Measurements from ENCODE around the gene IL17RD. TPM values are rescaled to one million over a fixed set of nuclear protein-coding genes. Genes with fewer than 3 reads are reported as not detected.

IL17RD gene
- total RNA-seq, 2 experiments from 2014 or later, result not detected

DNA sequence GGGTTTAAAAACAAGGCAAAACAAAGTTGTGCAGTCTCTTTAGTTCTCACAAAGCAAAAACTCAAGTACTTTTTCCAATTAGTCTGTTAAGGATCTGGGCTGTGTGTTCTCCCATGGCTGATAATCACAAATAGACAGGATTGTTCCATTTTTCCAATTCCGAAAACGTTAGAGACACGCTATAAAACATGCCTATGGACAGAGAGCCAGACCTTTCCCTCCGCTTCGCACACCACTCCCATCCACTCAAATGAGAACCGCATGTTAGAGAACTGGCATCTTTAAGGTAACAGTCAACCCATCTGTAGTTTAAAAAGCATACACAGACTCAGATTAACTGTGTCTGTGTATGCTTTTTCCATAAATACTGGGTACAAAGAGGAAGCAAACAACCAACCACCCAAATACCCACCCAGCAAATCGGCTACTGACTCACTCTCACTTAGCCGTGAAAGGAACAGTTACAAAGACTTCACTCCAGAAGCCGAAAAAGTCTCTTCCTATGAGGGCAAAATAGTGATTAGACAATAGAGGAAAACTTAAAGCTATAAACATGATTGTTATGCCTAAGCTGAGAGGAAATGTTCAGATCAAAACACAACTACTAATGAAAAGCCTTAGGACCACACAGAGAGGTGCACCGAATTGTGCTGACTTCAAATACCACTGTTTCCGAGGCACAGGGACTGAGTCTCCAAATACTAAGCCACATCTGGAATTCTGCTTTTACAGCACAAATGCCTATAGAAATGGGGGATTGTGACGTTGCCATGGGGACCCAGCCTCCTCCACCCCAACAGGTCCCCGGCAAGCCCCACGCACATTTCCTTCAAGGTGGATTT lies 36.1 kb downstream of the IL17RD start:
- ChIA-PET CTCF (no interaction called here), POLR2A (no interaction called here)
- no peak for ATAC-seq
- no peak for DNase-seq
- intact Hi-C loops (cut with micrococcal nuclease), result no loop called here
- Mint-ChIP-seq H3K27ac (no peak overlapping the region), H3K4me3 (no peak overlapping the region), H3K36me3 (ENCODE audit: low read depth) (no peaks in the 10 kb centered on the region), H3K27me3 (peaks cover 6% of the 10 kb centered on the region), H3K4me1 (ENCODE audit: low read depth) (no peaks in the 10 kb centered on the region), H3K9me3 (no peaks in the 10 kb centered on the region)
- TF ChIP-seq, protein P1, sequence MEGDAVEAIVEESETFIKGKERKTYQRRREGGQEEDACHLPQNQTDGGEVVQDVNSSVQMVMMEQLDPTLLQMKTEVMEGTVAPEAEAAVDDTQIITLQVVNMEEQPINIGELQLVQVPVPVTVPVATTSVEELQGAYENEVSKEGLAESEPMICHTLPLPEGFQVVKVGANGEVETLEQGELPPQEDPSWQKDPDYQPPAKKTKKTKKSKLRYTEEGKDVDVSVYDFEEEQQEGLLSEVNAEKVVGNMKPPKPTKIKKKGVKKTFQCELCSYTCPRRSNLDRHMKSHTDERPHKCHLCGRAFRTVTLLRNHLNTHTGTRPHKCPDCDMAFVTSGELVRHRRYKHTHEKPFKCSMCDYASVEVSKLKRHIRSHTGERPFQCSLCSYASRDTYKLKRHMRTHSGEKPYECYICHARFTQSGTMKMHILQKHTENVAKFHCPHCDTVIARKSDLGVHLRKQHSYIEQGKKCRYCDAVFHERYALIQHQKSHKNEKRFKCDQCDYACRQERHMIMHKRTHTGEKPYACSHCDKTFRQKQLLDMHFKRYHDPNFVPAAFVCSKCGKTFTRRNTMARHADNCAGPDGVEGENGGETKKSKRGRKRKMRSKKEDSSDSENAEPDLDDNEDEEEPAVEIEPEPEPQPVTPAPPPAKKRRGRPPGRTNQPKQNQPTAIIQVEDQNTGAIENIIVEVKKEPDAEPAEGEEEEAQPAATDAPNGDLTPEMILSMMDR (IDR thresholded peaks at IDR 0.05), result no peak

DNA sequence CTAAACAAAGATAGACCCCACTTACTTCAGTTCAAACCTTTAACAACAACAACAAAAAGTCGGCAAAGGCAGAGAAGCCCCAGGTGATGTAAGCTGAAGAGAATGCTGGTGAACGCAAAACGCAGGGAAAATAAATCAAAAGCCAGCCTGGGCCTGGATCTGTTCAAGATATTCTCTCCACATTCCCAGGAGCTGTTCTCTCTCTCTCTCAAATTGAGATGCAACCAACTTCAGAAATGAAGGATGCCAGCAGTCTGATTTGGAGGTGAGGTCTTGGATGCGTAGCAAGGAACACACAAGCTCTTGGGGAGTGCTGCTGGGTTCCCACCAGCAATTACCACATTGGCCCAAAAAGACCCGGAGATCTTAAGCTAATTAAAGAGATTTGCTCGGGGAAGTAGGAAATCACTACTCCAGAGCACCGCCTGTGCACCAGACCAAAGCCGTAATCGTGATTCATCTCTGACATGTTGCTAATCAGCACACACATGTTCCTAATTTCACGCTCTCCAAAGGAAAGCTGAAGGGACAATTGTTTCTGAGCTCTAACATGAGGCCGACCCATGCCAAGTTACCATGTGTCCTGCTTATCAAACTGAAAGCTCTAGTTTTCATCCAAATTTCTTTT lies 37.1 kb downstream of the IL17RD start:
- DNase-seq (no peak), ATAC-seq (no peak)
- Mint-ChIP-seq H3K4me1 (ENCODE audit: low read depth) (no peaks in the 10 kb centered on the region), H3K9me3 (no peaks in the 10 kb centered on the region), H3K27ac (no peak overlapping the region), H3K27me3 (peaks cover 6% of the 10 kb centered on the region), H3K36me3 (ENCODE audit: low read depth) (no peaks in the 10 kb centered on the region), H3K4me3 (no peak overlapping the region)
- POLR2A ChIA-PET, result no interaction called here
- TF ChIP-seq, protein P1 (IDR thresholded peaks at IDR 0.05), result no peak
- CTCF ChIA-PET, result interaction anchor here (0.8 kb wide), 1 partner anchor 46 kb away, joined by 3 read pairs; no protein-coding TSS in a partner anchor
- intact Hi-C loops (cut with micrococcal nuclease), result no loop called here

DNA sequence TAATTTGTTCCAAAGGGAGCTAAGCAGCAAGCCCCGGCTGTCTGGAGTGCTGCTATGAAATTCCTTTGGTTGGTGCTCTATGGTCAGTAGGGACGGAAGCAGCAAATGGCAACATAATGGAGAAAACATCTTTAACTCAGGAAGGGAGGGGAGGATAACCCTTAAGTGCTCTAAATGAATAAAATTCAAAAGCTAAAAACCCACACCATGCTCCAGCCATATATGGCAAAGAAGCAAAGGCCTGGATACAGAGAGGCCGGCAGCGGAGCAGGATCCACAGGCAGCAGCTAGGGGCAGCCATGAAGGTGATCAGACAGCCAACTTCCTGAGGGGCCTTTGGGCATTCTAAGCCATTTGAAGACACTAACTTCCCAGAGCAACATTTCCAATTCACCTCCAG lies 38.9 kb downstream of the IL17RD start:
- Mint-ChIP-seq H3K27me3 (peaks cover 8% of the 10 kb centered on the region), H3K4me3 (no peak overlapping the region), H3K4me1 (ENCODE audit: low read depth) (no peaks in the 10 kb centered on the region), H3K27ac (no peak overlapping the region), H3K36me3 (ENCODE audit: low read depth) (no peaks in the 10 kb centered on the region), H3K9me3 (no peaks in the 10 kb centered on the region)
- POLR2A ChIA-PET, result no interaction called here
- DNase-seq (no peak), ATAC-seq (no peak)
- TF ChIP-seq, protein P1 (IDR thresholded peaks at IDR 0.05), result no peak
- intact Hi-C loops (cut with micrococcal nuclease), result no loop called here
- CTCF ChIA-PET, result interaction anchor here (1.2 kb wide), 1 partner anchor 27 kb away, joined by 3 read pairs; no protein-coding TSS in a partner anchor

DNA sequence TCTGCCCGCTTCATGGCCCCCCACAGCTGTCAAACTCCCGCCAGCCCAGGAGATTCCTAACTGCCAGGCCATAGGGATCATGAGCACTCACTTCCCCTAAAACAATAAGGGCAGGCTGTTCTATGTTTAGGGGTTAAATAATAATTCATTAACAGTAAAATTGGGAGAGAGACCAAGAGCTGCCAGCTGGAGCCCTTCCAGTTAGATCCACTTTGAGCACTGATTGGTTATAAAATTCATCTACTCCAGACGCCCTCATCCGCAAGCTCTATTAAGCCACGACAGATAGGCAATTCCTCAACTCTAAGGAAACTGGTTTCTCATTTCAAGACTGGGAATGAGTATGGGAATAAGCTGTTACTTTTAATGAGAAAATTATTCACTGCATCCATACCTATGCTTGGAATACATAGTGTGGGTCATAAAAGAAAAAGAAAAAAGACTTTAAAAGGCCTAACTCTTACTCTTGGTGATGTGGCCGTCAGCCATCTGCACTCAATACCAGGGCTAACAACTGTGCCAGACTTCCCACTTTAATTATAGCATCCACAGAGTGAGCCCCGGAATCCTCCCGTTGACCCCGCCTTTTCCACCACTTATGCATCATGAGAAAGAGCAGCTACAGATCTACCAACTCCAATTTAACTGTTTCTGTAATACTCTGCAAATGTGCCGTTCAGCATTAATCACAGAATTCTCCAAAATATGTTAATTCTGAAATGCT lies 44.5 kb downstream of the IL17RD start:
- H3K4me3 Mint-ChIP-seq, result no peak overlapping the region
- H3K27ac Mint-ChIP-seq, result no peak overlapping the region
- TF ChIP-seq, protein P1 (IDR thresholded peaks at IDR 0.05), result no peak
- no peaks in the 10 kb centered on the region for H3K9me3 Mint-ChIP-seq
- ChIA-PET POLR2A (no interaction called here), CTCF (interaction anchor here (1.4 kb wide), 1 partner anchor 16 kb away, joined by 3 read pairs; no protein-coding TSS in a partner anchor)
- no peaks in the 10 kb centered on the region for H3K4me1 Mint-ChIP-seq (ENCODE audit: low read depth)
- H3K27me3 Mint-ChIP-seq, result peaks cover 3% of the 10 kb centered on the region
- no peaks in the 10 kb centered on the region for H3K36me3 Mint-ChIP-seq (ENCODE audit: low read depth)
- ATAC-seq (no peak), DNase-seq (no peak)
- intact Hi-C loops (cut with micrococcal nuclease), result no loop called here
